Dedifferentiated amniotic fluid mesenchymal stem cell (primary cell): ENCODE results near the gene EID2B.
A peak's percentile ranks its signal among the peaks of the same experiment; 100 is the strongest.

Source experiments
- DNase-seq: peaks from one replicate; pipeline ENCODE4 v3.0.0-alpha.2; 2016; ENCODE audit errors: extremely low spot score

EID2B gene

DNA sequence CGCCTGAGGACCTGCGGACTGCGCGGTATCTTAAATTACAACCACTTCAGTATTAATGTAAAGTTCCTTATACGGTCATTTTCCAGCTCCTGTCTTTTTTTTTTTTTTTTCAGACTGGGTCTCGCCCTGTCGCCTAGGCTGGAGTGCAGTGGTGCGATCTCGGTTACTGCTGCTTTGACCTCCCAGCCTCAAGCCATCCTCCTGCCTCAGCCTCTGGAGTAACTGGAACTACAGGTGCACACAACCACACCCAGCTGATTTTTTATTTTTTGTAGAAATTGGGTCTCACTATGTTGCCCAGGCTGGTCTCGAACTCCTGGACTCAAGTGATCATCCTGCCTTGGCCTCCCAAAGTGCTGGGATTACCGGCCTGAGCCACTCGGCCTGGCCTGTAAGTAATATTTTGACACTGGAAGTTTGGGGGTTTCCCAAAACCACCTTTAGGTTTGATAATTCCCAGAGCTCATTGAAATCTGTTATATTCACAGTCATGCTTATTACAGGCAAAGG lies 406 bp upstream of the EID2B start:
- no peak for DNase-seq

DNA sequence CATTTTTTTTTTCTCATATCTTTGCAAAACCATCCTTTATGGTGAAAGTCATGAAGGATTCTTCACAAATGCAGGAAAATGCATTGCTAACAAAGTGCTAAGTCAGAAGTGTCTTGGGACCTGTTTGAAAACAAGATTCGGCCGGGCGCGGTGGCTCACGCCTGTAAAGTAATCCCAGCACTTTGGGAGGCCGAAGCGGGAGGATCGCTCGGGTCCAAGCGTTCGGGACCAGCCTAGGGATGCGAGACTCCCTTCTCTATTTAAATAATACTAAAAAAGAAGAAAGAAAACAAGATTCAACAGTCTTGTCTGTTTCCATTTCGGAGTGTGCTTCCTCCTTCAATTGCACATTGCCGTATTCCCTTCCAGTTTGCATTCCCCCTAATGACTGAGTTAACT lies 819 bp downstream of the EID2B start:
- no peak for DNase-seq

DNA sequence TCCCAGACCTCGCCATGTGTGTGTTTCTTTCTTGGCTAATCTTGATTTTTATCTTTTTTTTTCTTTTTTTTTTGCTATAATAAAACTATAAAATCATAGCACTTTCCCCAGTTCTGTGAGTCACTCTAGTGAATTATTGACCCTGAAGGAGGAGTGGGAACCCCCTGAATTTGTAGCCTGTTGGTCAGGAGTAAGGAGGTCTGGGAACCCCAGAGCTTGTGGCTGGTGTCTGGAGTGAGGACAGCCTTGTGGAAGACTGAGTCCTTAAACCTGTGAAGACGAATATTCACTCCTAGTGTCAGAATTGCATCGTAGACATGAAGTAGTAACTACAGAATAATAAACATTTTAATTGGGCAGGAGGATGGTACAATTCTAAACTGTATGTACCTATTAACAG lies 7.4 kb downstream of the EID2B start:
- no peak for DNase-seq

DNA sequence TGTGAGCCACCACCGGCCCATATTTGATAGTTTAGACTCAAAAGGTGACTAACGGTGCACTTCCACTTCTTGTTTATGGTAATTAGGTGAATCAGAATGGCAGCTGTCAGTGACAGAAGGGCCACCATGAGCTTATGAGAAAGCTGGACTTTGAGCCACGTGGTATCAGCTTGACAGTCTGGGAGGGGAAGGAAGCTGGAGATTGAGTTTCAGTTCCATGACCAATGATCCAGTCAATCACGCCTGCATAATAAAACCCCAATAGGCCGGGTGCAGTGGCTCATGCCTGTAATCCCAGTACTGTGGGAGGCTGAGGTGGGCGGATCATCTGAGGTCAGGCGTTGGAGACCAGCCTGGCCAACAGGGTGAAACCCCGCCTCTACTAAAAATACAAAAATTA lies 8.2 kb downstream of the EID2B start:
- no peak for DNase-seq

DNA sequence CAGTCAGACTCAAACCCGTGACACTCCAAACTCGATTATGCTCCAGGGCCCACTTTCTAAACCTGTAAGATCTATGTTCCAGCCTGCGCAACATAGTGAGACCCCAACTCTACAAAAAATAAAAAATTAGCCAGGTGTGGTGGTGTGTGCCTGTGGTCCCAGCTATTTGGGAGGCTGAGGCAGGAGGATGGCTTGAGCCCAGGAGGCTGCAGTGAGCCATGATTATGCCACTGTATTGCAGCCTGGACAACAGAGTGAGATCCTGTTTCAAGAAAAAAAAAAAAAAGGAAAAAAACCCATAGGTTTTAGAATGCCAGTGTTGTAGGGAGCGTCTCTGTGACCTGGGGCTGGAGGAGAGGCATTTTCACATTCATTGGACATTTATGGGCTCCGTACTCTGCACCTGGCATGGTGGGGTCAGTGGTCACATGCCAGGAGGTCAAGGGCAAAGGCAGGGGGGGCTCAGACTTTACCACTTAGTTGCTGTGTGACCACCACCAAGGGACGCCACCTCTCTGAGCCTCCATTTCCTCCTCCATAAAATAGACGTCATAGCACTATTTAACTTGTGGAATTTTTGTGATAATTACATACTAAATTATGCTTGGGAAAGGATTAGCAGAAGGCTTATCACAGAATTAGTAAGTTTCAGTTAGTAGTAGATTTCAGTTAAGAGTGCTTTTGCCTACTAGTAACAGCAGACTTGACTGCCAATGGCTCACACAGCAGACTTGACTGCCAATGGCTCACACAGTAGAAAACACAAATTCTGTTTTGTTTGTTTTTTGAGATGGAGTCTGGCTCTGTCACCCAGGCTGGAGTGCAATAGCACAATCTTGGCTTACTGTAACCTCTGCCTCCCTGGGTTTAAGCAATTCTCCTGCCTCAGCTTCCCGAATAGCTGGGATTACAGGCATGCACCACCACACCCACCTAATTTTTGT lies 11.8 kb downstream of the EID2B start:
- DNase-seq: no peak

DNA sequence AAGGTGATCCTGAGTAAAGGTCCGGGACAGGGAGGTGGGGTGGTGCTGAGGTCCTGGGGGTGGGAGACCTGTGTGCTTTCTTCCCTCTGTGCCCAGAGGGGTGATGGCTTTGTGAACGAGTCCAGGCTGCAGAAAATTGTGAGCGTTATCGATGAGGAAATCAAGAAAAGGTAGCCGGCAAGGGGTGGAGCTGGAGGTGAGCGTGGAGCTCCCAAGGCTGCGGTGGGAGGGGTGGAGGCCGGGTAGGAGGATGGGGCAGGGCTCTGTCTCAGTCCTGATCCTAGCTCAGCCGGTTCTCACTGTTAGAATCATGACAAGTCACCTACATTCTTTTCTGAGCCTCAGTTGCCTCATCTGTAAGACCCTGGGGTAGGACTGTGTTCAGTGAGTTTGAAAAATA lies 13.7 kb downstream of the EID2B start:
- DNase-seq: no peak

DNA sequence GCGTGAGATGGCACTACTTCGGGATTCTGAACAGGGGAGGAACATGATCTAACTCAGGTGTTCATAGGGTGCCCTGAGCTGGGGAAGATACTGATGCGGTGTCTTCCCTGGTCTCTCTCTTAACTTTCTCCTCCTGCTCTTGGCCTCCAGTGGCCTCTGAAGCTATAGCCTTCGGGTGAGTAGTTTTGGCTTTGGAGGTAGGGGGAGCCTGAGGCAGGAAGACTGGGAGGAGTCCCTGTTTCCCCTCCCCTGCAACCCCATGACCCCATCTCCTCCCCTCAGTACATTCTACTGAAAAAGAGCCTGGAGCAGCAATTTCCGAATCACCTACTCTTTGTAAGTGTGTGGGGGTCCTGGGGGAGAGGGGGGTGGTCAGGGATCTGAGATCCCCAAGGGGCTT lies 14.2 kb downstream of the EID2B start:
- DNase-seq: no peak

DNA sequence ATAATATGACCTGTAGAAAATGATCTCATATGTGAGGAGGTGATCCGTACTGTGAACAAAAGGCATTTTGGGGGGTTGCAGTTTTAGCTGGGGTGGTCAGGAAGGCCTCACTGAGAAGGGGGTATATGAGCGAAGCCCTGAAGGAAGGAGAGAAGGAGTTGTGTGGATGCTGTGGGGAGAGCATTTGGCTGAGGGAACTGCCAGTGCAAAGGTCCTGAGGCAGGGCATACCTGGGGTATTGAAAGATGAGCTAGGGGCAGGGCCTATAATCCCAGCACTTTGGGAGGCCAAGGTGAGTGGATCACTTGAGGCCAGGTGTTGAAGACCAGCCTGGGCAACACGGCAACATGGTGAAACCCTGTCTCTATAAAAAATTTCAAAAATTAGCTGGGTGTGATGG lies 15.2 kb downstream of the EID2B start:
- DNase-seq: no peak

DNA sequence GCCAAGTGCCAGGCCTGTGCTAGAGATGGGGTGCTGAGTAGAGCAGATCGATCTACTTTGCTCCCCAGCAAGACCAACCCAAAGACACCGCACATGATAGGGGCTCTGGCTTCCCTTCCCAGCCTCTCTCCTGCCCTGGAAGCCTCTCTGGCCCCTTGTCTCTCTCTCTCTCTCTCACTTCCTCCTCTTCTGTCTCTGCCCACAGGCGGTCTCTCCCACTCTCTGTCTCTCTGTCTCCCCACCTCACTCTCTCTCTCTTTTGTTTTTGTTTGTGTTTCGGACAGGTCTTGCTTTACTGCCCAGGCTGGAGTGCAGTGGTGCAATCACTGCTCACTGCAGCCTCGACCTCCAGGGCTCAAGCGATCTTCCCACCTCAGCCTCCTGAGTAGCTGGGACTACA lies 16.4 kb downstream of the EID2B start:
- DNase-seq: no peak

DNA sequence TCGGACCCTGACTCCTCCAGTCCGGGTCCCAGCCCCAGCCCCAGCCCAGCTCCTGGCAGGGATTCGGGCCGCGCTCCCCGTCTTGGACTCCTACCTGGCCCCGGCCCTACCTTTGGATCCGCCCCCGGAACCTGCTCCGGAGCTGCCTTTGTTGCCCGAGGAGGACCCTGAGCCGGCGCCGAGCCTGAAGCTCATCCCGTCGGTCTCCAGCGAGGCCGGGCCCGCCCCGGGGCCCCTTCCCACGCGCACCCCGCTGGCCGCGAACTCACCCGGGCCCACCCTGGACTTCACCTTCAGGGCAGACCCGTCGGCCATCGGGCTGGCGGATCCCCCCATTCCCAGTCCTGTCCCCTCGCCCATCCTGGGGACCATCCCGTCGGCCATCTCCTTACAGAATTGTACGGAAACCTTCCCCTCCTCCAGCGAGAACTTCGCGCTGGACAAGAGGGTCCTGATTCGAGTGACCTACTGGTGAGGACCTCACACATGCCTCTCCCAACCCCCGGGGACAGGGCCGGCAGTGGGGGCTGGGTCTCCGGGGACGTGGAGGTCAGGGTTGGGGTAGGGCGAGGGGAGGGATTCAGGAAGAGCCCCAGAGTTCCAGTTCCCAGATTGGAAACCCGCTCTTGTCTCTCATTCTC lies 17.0 kb downstream of the EID2B start:
- no peak for DNase-seq

DNA sequence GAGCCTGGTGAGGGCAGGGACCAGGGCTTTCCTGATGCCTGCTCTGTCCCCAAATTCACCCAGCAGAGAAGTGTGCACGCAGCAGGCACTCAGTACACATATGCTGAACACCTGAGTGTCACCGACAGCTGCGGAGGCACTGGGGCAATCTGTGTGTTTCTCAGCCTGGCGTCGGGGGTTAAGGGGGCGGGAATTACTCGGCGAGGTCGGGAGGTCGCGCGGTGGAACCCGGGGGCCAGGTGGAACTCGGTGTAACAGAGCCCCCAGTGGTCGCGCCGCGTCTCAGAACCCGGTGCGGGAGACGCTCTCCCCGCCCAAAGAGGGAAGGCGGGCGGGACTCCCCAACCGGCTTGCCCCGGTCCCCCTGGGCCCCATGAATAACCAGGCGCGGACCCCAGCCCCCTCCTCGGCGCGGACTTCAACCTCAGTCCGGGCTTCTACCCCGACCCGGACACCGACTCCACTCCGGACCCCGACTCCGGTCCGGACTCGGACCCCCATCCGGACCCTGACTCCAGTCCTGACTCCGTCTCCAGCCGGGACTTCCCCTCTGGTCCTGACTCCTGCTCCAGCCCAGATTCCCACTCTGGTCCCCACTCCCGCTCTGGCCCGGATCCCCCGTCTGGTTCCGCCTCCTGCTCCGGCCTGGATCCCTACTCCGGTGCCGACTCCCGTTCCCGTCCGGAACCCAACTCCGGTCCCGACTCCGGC lies 17.7 kb downstream of the EID2B start, which contains the start of gene SELENOV:
TSS of gene SELENOV (plus strand) at position 300 of the 711 bp plus-strand sequence. CDS start at position 374, 74 bp downstream.
- DNase-seq: no peak

DNA sequence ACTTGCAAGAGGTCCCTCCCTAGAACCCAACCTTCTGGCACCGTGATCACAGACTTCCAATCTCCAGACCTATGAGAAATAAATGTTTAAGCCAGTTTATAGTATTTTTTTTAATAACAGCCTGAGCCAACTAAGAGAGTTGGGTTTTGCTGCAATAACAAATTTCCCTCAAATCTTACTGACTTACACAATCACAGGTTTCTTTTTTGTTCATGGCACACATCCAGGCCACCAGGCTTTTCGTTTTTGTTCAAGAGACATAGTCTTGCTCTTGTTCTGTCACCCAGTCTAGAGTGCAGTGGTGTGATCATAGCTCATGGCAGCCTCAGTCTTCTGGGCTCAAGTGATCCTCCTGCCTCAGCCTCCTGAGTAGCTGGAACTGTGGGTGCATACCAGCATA lies 19.7 kb downstream of the EID2B start:
- no peak for DNase-seq

DNA sequence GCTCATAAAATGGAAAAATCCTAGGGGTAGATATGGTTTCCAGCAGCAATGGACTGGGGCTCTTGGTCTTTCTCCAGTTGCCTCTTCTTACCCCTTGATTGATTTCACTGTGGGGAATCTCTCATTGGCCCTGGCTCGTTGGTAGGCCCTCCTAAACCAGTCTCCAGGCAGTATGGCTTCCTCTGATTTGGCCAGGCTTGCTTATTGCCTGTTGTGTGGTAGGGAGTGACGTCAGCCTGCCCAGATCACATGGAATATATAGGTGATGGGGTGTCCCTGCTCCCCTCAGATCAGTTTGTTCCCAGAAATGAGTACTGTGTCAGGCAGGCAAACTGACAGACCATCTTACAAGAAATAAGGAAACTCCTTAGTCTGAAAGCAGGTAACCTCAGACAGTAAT lies 23.4 kb downstream of the EID2B start:
- no peak for DNase-seq

DNA sequence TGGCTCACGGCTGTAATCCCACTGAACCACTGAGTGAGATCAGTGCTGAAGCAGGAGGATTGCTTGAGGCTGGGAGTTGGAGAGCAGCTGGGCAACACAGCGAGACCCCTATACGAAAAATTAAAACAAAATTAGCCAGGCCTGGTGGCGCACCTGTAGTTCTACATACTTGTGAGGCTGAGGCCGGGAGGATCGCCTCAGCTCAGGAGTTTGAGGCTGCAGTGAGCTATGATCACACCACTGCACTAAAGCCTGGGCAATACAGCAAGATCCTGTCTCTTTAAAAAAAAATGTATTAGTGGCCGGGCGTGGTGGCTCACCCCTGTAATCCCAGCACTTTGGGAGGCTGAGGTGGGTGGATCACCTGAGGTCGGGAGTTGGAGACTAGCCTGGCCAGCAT lies 24.0 kb downstream of the EID2B start:
- no peak for DNase-seq

DNA sequence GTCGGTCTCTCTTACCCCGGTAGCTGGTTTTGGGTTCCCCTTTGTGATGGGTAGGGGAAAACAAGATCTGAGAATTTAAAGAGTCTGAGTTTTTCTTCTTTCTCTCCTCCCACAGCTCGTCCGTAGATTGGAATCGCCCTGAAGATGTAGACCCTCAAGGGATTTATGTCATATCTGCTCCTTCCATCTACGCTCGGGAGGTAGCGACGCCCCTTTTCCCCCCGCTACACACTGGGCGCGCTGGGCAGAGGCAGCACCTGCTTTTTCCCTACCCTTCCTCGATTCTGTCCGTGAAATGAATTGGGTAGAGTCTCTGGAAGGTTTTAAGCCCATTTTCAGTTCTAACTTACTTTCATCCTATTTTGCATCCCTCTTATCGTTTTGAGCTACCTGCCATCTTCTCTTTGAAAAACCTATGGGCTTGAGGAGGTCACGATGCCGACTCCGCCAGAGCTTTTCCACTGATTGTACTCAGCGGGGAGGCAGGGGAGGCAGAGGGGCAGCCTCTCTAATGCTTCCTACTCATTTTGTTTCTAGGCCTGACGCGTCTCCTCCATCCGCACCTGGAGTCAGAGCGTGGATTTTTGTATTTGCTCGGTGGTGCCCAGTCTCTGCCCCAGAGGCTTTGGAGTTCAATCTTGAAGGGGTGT lies 24.8 kb downstream of the EID2B start:
- DNase-seq: no peak

DNA sequence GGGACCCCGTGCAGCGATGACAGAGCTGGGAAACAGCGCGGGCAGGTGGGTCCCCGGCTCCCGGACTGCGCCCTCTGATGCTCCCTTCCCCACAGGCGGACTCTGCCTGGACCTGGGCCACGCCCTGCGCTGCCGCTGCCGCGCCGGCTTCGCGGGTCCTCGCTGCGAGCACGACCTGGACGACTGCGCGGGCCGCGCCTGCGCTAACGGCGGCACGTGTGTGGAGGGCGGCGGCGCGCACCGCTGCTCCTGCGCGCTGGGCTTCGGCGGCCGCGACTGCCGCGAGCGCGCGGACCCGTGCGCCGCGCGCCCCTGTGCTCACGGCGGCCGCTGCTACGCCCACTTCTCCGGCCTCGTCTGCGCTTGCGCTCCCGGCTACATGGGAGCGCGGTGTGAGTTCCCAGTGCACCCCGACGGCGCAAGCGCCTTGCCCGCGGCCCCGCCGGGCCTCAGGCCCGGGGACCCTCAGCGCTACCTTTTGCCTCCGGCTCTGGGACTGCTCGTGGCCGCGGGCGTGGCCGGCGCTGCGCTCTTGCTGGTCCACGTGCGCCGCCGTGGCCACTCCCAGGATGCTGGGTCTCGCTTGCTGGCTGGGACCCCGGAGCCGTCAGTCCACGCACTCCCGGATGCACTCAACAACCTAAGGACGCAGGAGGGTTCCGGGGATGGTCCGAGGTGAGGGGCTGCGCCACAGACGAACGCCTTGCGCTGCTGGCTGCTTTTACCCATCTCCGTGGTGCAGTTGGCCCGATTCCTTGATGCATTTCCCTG lies 25.5 kb downstream of the EID2B start:
- DNase-seq: peak; percentile 17

DNA sequence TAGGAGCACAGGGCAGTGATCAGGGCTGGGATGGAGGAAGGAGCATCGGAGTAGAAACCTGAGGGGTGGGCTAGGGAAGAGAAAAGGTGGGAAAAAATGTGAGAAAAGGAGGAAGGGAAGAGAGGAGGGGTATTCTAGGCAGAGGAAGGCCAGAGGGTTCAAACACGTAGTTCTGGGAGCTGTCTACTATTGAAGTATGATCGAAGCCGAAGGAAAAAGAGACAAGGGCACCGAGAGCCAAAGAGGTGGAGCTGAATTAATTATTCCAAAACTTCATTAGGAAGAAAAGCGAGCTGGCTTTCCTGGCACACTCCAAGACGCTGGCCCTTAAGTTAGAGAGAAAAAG lies 26.1 kb downstream of the EID2B start:
- no peak for DNase-seq

DNA sequence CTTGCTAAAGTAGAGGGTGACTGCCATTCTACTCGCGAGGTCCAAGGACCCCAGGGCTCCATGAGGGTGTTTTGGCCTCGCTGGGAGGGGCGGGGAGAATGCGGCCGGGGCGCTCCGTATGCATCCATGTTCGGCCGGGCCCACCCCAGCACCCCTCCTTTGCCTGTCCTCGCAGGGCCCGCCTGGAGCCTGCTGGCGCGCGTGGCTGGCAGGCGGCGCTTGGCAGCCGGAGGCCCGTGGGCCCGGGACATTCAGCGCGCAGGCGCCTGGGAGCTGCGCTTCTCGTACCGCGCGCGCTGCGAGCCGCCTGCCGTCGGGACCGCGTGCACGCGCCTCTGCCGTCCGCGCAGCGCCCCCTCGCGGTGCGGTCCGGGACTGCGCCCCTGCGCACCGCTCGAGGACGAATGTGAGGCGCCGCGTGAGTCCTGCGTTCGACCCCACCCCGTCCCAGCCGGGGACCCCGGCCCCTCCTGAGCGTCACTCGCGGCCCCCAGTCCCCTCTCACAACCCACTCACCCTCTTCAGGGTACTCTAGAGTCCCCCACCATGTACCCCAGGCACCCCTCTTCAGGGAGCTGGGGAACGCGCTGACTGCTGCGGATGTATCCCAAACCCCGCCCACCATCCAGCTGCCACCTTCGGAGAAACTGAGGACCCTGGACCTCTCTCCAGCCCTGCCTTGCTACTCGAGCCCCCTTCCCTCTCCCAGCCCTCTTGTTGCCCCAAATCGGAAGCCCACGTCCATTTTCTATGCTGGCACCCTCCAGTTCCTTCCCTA lies 29.8 kb downstream of the EID2B start:
- peak; percentile 24 for DNase-seq

DNA sequence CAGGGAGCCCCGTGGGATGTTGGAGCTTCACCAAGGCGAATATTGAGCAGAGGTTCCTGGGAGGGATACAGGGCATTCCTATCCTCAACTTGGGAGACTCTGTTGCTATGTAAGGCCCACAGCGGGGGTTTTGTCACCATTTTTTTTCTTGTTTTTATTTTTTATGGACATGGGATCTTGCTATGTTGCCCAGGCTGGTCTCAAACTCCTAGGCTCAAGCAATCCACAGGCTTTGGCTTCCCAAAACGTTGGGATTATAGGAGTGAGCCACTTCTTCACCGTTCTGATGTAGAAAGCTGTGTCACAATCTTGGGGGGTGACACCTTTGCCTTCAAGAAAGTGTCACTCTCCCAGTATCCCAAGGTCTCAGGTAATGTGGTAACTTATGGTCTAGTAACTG lies 31.3 kb downstream of the EID2B start:
- no peak for DNase-seq

DNA sequence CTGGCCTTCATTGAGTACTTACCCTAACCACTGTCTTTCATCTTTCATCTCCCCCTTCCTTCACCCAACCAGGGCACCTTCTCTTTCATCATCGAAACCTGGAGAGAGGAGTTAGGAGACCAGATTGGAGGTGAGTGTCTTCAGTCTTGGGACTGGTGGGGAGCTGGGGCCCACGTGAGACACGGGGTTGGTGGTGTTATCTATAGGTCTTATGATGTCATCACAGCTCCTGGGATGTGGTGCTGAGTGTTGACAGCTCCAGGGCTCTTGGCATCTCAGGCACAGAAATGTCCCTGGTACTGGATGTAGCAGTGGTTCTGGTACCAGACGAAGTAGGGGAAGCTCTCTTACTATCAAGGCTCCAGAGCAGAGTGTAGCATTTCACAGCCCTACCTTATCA lies 32.1 kb downstream of the EID2B start:
- DNase-seq: no peak
